LNCAP (cell line): Measurements from ENCODE around the gene MAPKAPK5.

Experiments used
- TF ChIP-seq, protein P1 (sequence below): fragments of 450-650 bp; IDR thresholded peaks from 2 replicates; pipeline ENCODE4 v1.5.1; 2017; ENCODE audit warnings: mild to moderate bottlenecking

Gene MAPKAPK5

DNA sequence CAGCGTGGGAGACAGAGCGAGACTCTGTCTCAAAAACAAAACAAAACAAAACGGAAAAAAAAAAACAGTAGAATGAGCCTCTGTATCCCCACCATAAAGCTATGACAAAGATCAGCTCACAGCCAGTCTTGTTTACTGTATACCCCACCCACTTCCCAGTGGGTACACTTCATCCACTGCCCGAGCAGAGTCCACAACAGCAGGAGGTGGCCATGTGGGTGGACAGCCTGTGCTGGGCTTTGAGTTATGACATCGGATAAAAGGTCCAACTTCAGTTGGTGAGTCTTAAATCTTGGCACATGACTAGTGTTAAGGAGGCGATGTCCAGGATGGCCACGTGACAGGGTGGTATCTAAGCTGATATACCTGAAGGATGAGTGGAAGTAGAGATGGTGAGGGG is 34.8 kb upstream of the MAPKAPK5 start:
- TF ChIP-seq, protein P1, sequence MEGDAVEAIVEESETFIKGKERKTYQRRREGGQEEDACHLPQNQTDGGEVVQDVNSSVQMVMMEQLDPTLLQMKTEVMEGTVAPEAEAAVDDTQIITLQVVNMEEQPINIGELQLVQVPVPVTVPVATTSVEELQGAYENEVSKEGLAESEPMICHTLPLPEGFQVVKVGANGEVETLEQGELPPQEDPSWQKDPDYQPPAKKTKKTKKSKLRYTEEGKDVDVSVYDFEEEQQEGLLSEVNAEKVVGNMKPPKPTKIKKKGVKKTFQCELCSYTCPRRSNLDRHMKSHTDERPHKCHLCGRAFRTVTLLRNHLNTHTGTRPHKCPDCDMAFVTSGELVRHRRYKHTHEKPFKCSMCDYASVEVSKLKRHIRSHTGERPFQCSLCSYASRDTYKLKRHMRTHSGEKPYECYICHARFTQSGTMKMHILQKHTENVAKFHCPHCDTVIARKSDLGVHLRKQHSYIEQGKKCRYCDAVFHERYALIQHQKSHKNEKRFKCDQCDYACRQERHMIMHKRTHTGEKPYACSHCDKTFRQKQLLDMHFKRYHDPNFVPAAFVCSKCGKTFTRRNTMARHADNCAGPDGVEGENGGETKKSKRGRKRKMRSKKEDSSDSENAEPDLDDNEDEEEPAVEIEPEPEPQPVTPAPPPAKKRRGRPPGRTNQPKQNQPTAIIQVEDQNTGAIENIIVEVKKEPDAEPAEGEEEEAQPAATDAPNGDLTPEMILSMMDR: no peak

DNA sequence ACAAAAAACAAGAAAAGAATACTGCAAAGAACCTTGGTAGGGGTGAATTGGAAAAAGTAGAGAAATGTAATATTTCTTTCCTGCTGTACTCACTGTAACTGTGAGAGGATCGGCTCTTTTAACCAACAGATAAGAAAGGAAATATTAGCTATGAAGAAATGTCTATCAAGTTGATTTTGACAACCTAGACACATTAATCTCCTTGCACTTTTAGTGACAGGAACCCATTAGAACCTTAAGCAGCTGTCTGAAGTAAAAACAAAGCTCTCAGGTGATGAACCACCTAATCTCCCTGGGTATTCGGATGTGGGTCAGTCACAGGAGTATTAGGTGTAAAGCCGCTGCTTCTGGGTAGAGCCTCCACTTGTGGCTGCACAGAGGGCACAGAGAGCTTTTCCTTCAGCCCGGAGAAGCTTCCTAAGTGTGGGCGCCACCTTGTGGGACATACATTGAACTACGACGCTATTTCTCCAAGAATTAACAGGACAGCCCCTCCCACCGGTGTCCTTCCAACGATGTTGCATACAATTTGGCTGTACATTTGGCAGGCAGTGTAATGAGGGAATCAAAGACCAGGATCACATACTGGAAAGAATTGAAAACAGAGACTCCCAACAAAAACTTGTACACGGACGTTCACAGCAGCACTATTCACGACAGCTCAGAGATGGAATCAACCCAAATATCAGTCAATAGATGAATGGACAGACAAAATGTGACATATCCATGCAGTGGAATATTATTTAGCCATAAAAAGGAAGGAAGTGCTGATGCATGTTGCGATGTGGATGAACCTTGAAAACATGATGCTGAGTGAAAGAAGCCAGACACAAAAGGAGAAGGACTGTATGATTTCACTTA is 28.9 kb upstream of the MAPKAPK5 start:
- TF ChIP-seq, protein P1: peak; percentile 80

DNA sequence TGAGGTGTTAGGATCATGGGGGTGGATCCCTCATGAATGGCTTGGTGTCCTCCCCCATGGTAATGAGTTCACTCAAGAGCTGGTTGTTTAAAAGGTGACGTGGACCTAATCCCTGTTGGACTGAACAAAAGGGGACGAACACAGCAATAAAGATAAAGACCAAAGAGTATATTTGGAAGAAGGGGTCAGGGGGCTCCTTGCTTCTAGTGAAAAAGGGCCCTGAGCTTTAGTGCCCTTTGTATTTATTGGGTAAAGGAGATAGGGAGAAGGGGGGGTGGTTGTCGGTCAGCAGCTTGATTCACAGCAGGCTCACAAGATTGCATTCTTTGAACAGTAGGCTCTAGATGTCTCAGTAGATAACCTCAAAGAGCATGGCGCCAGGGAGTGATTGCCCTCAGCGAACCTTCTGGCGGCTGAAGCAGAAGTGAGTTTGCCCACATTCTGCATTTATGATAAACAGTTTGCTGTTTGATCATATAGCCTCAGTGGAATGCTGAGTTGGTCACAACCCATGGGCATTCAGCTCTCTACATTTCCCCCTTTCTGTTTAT is 25.9 kb upstream of the MAPKAPK5 start:
- TF ChIP-seq, protein P1: no peak

DNA sequence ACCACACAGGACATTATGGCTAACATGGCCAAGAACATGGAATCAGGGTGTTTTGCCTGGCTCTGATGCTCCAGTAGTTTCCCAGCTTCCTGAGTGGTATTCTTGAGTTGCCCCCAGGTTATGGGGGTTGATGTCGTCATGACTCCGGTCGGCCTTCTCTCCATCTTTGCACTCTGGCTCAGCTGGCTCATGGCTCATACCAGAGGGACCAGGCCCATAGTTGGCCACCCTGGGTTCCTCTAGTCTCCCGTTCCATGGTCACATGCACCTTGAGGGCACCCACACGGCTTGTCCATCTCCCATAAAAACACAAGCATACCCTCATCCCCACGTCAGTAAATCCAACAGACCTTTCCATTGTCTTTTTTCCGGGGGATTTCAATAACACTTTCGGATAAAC is 23.7 kb upstream of the MAPKAPK5 start:
- TF ChIP-seq, protein P1: no peak

GRCh38 chr12:111819191-111820158 is 22.6 kb upstream of the MAPKAPK5 start:
- TF ChIP-seq, protein P1: no peak

DNA sequence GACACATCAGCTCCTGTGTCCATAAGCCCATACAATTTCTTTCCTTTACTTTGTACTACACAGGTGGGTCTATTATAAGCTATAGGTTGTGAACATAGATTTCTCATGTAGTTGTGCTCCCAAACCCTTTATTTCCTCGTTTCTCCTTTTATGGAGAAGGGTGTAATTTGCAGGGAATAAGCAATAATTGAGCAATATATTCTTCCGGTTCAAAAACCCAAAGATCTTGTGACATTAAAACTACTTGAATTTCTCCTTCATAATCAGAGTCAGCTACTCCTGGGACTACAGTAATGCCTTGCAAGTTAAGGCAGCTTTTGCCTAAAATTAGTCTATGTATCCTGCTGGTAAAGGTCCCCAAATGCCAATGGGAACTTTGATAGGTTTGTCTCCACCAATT is 19.1 kb upstream of the MAPKAPK5 start:
- TF ChIP-seq, protein P1: no peak

- TF ChIP-seq, protein P1: no peak
Observed at GRCh38 chr12:111823891-111824290, 18.1 kb upstream of the MAPKAPK5 start.
